Fibroblast of skin of right quadriceps (primary cell): ENCODE results near the gene LZTS2.

Experiments
- DNase-seq: peaks from one replicate; pipeline ENCODE4 v3.0.0-alpha.2; 2013

Gene LZTS2

GRCh38 chr10:101056365-101057151 lies 57.0 kb downstream of the LZTS2 start:
- no peak for DNase-seq
